GM23248 (cell line): Measurements from ENCODE around the gene PRKRIP1.

Experiments used
- EZH2 ChIP-seq: fragments of 200-600 bp; sonication (generic); IDR thresholded peaks from 2 replicates; pipeline ENCODE4 v1.6.1; 2018; ENCODE audit warnings: antibody characterized with exemption, mild to moderate bottlenecking; ENCODE audit not compliant: insufficient read depth, poor library complexity, severe bottlenecking
- EZH2phosphoT487 ChIP-seq: fragments of 200-600 bp; sonication (generic); IDR thresholded peaks from 2 replicates; pipeline ENCODE4 v1.6.1; 2018; ENCODE audit warnings: antibody characterized with exemption, moderate library complexity, mild to moderate bottlenecking, low read depth; ENCODE audit not compliant: insufficient read depth

DNA sequence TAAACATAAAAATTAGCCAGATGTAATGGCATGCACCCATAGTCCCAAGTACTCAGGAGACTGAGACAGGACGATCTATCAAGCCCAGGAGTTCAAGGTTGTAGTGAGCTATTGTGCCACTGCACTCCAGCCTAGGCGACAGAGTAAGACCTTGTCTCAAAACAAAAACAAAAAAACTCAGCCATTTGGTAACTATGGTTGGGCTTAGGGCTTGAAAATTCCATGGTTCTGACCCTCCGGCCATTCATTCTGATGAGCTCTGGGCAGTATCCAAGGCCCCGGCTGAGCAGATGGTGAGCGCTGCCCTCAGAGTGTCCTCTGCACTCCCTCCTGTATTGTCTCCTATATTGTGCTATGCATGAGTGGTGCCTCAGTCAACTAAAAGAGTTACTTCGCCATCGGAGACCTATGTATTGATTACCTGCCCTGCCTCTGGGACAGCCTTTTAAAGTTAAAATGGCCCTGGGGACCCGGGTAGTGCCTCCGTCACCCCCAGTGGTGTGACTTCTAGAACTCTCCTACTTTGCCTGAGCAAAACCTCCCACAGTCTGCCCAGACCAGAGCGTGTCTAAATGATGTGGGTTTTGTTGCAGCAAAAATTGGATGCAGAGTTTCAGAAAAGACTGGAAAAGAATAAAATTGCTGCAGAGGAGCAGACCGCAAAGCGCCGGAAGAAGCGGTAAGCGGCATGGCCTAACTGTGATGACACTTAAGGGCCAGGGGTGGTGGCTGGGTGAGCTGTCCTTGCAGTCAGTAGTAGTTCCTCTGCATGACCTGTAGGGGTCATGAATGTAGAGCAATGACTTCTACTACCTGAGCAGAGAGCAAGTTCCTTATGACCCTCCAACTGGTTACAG, 8.1 kb downstream of the PRKRIP1 start:
- TF ChIP-seq EZH2, result no peak
- no peak for TF ChIP-seq EZH2phosphoT487
